ENCODE measurements around the gene DNAH8.

Gene DNAH8

GRCh38 chr6:39021041-39021440, 305.9 kb downstream of the DNAH8 start:
- Histone ChIP-seq H3K27ac (no peak overlapping the region), H3K36me3 (no peaks in the 10 kb centered on the region), H3K4me1 (ENCODE audit: control insufficient read depth in 1 of 2, insufficient read depth in 1 of 2, low read depth in 1 of 2, low read length in 1 of 2) (no peaks in the 10 kb centered on the region), H3K27me3 (peaks cover 24% of the 10 kb centered on the region), H3K9me3 (no peaks in the 10 kb centered on the region), H3K4me3 (ENCODE audit: low read depth in 1 of 2, low read length in 1 of 2) (no peak overlapping the region)
- no peak for TF ChIP-seq CTCF (IDR thresholded peaks at IDR 0.05)

- peaks cover 32% of the 10 kb centered on the region for H3K27me3 ChIP-seq
- no peak overlapping the region for H3K27ac ChIP-seq
- H3K9me3 ChIP-seq: no peaks in the 10 kb centered on the region
- no peak overlapping the region for H3K4me3 ChIP-seq (ENCODE audit: low read depth in 1 of 2, low read length in 1 of 2)
- TF ChIP-seq CTCF (IDR thresholded peaks at IDR 0.05): no peak
- H3K4me1 ChIP-seq (ENCODE audit: control insufficient read depth in 1 of 2, insufficient read depth in 1 of 2, low read depth in 1 of 2, low read length in 1 of 2): no peaks in the 10 kb centered on the region
- no peaks in the 10 kb centered on the region for H3K36me3 ChIP-seq
Measured at GRCh38 chr6:39021779-39022178, 306.7 kb downstream of the DNAH8 start.

- no peaks in the 10 kb centered on the region for H3K4me1 ChIP-seq (ENCODE audit: control insufficient read depth in 1 of 2, insufficient read depth in 1 of 2, low read depth in 1 of 2, low read length in 1 of 2)
- TF ChIP-seq CTCF (IDR thresholded peaks at IDR 0.05): no peak
Measured at GRCh38 chr6:39026175-39026574, 311.1 kb downstream of the DNAH8 start.

GRCh38 chr6:39029156-39030011, 314.3 kb downstream of the DNAH8 start:
- Histone ChIP-seq H3K27ac (no peak overlapping the region), H3K4me3 (ENCODE audit: low read depth in 1 of 2, low read length in 1 of 2) (no peak overlapping the region), H3K36me3 (no peaks in the 10 kb centered on the region), H3K9me3 (no peaks in the 10 kb centered on the region), H3K27me3 (peaks cover 76% of the 10 kb centered on the region), H3K4me1 (ENCODE audit: control insufficient read depth in 1 of 2, insufficient read depth in 1 of 2, low read depth in 1 of 2, low read length in 1 of 2) (no peaks in the 10 kb centered on the region)
- TF ChIP-seq CTCF (IDR thresholded peaks at IDR 0.05): no peak

More at GRCh38 chr6:39026175-39026574, 311.1 kb downstream of the DNAH8 start:
- no peak overlapping the region for H3K4me3 ChIP-seq (ENCODE audit: low read depth in 1 of 2, low read length in 1 of 2)
- H3K27me3 ChIP-seq: peaks cover 47% of the 10 kb centered on the region
- H3K9me3 ChIP-seq: no peaks in the 10 kb centered on the region
- H3K36me3 ChIP-seq: no peaks in the 10 kb centered on the region
- H3K27ac ChIP-seq: no peak overlapping the region

GRCh38 chr6:39035681-39036080, 320.6 kb downstream of the DNAH8 start:
- Histone ChIP-seq H3K27ac (no peak overlapping the region), H3K4me1 (ENCODE audit: control insufficient read depth in 1 of 2, insufficient read depth in 1 of 2, low read depth in 1 of 2, low read length in 1 of 2) (no peaks in the 10 kb centered on the region), H3K36me3 (no peaks in the 10 kb centered on the region), H3K27me3 (peaks cover 77% of the 10 kb centered on the region), H3K9me3 (no peaks in the 10 kb centered on the region), H3K4me3 (ENCODE audit: low read depth in 1 of 2, low read length in 1 of 2) (no peak overlapping the region)
- TF ChIP-seq CTCF (IDR thresholded peaks at IDR 0.05): no peak
